OCI-LY1 (cell line): Measurements from ENCODE around the gene LRRC28.

Source experiments
- H2AFZ ChIP-seq: fragments of 200-600 bp; sonication (generic), shearing (Covaris generic); 2 replicates; pipeline ENCODE4 v1.6.0; 2014; ENCODE audit warnings: antibody characterized with exemption, mild to moderate bottlenecking, low read length
- H3F3A ChIP-seq: fragments of 200-600 bp; sonication (generic), shearing (Covaris generic); 2 replicates; pipeline ENCODE4 v1.6.0; 2014; ENCODE audit warnings: mild to moderate bottlenecking, antibody characterized with exemption, low read length, moderate library complexity; ENCODE audit not compliant: insufficient read depth
- H3K27ac ChIP-seq: fragments of 200-600 bp; sonication (generic); 2 replicates; pipeline ENCODE4 v1.5.1; 2014; ENCODE audit warnings: low read length, mixed run types, mild to moderate bottlenecking, low read depth; ENCODE audit not compliant: poor library complexity, severe bottlenecking
- H3K27me3 ChIP-seq: fragments of 200-600 bp; sonication (generic); 2 replicates; pipeline ENCODE4 v1.6.0; 2014; ENCODE audit warnings: antibody characterized with exemption, mild to moderate bottlenecking, low read length, moderate library complexity; ENCODE audit not compliant: insufficient read depth
- H3K36me3 ChIP-seq: fragments of 200-600 bp; sonication (generic); 2 replicates; pipeline ENCODE4 v1.6.1; 2014; ENCODE audit warnings: mild to moderate bottlenecking, antibody characterized with exemption, low read length, moderate library complexity, mixed read lengths; ENCODE audit not compliant: insufficient read depth
- H3K4me1 ChIP-seq: fragments of 200-600 bp; sonication (generic); 2 replicates; pipeline ENCODE4 v1.5.1; 2014; ENCODE audit warnings: mild to moderate bottlenecking, low read length, moderate library complexity; ENCODE audit not compliant: insufficient read depth, severe bottlenecking
- H3K4me2 ChIP-seq: fragments of 200-600 bp; sonication (generic), shearing (Covaris generic); 2 replicates; pipeline ENCODE4 v1.6.1; 2014; ENCODE audit warnings: low read length
- H3K4me3 ChIP-seq: fragments of 200-600 bp; sonication (generic); 2 replicates; pipeline ENCODE4 v1.5.1; 2014; ENCODE audit warnings: low read length, low read depth, mild to moderate bottlenecking, mixed read lengths; ENCODE audit not compliant: poor library complexity, severe bottlenecking
- H3K79me2 ChIP-seq: fragments of 200-600 bp; shearing (Covaris generic); 2 replicates; pipeline ENCODE4 v1.6.1; 2016; ENCODE audit warnings: mixed run types, low read length, mixed read lengths; ENCODE audit not compliant: insufficient read depth
- H3K9ac ChIP-seq: fragments of 200-600 bp; sonication (generic), shearing (Covaris generic); 2 replicates; pipeline ENCODE4 v1.6.1; 2014; ENCODE audit warnings: mild to moderate bottlenecking, low read length, mixed read lengths
- H3K9me2 ChIP-seq: fragments of 200-600 bp; sonication (generic), shearing (Covaris generic); 2 replicates; pipeline ENCODE4 v1.6.1; 2014; ENCODE audit warnings: low read depth, mild to moderate bottlenecking, low read length, mixed read lengths
- H3K9me3 ChIP-seq: fragments of 200-600 bp; shearing (Covaris generic); 2 replicates; pipeline ENCODE4 v1.6.1; 2014; ENCODE audit warnings: low read length, mixed read lengths
- H4K20me1 ChIP-seq: fragments of 200-600 bp; sonication (generic), shearing (Covaris generic); 2 replicates; pipeline ENCODE4 v1.6.0; 2016; ENCODE audit warnings: mild to moderate bottlenecking, low read length; ENCODE audit not compliant: insufficient read depth
- CTCF ChIP-seq: fragments of 200-600 bp; sonication (generic), shearing (Covaris generic); IDR thresholded peaks from 2 replicates; pipeline ENCODE4 v1.5.1; 2017; ENCODE audit warnings: mild to moderate bottlenecking, antibody characterized with exemption, low read length, moderate library complexity, mixed read lengths
- EZH2 ChIP-seq: fragments of 200-600 bp; sonication (generic), shearing (Covaris generic); IDR thresholded peaks from 2 replicates; pipeline ENCODE4 v1.8.0; 2017; ENCODE audit warnings: borderline replicate concordance, mixed run types, mild to moderate bottlenecking, antibody characterized with exemption, low read length, moderate library complexity, mixed read lengths

Gene LRRC28

GRCh38 chr15:99333413-99333812, 82.1 kb downstream of the LRRC28 start:
- Histone ChIP-seq H3K9me3 (no peaks in the 10 kb centered on the region), H3K4me3 (no peak overlapping the region), H3K79me2 (no peaks in the 10 kb centered on the region), H2AFZ (no peak overlapping the region), H3K27ac (no peak overlapping the region), H3F3A (no peaks in the 10 kb centered on the region), H3K36me3 (no peaks in the 10 kb centered on the region), H3K9ac (no peak overlapping the region), H3K4me2 (no peak overlapping the region), H3K9me2 (no peaks in the 10 kb centered on the region), H4K20me1 (no peaks in the 10 kb centered on the region), H3K27me3 (no peaks in the 10 kb centered on the region), H3K4me1 (no peaks in the 10 kb centered on the region)
- TF ChIP-seq EZH2 (no peak), CTCF (no peak)

- Histone ChIP-seq H4K20me1 (no peaks in the 10 kb centered on the region), H3K27ac (no peak overlapping the region), H3K9me2 (no peaks in the 10 kb centered on the region), H2AFZ (no peak overlapping the region), H3K27me3 (no peaks in the 10 kb centered on the region), H3K79me2 (no peaks in the 10 kb centered on the region), H3K4me3 (no peak overlapping the region), H3K36me3 (no peaks in the 10 kb centered on the region), H3K4me1 (no peaks in the 10 kb centered on the region), H3F3A (no peaks in the 10 kb centered on the region), H3K9me3 (no peaks in the 10 kb centered on the region), H3K9ac (no peak overlapping the region), H3K4me2 (no peak overlapping the region)
- no peak for TF ChIP-seq CTCF
- no peak for TF ChIP-seq EZH2
These were observed 82.7 kb downstream of the LRRC28 start for GRCh38 chr15:99333981-99334380.

- Histone ChIP-seq H3K27ac (no peak overlapping the region), H2AFZ (no peak overlapping the region), H3K9me2 (no peaks in the 10 kb centered on the region), H3F3A (no peaks in the 10 kb centered on the region), H3K4me2 (no peak overlapping the region), H3K4me1 (no peaks in the 10 kb centered on the region), H4K20me1 (no peaks in the 10 kb centered on the region), H3K36me3 (no peaks in the 10 kb centered on the region), H3K4me3 (no peak overlapping the region), H3K79me2 (no peaks in the 10 kb centered on the region), H3K9ac (no peak overlapping the region), H3K9me3 (no peaks in the 10 kb centered on the region), H3K27me3 (no peaks in the 10 kb centered on the region)
- no peak for TF ChIP-seq CTCF
- TF ChIP-seq EZH2: no peak
These were observed 84.2 kb downstream of the LRRC28 start for GRCh38 chr15:99335508-99335907.
